ENCODE results near the gene CHST2.
A peak's percentile ranks its signal among the peaks of the same experiment; 100 is the strongest.

CHST2 gene

GRCh38 chr3:143088835-143089234, 30.7 kb upstream of the CHST2 start:
- H3K36me3 Mint-ChIP-seq (ENCODE audit: low read depth) = no peaks in the 10 kb centered on the region
- H3K27ac Mint-ChIP-seq = peak overlapping the region; percentile 7
- H3K9me3 Mint-ChIP-seq = no peaks in the 10 kb centered on the region
- H3K4me3 Mint-ChIP-seq = no peak overlapping the region
- H3K4me1 Mint-ChIP-seq (ENCODE audit: low read depth) = no peaks in the 10 kb centered on the region
- H3K27me3 Mint-ChIP-seq (ENCODE audit: low read depth) = no peaks in the 10 kb centered on the region
- DNase-seq (ENCODE audit: low spot score) = no peak

- DNase-seq (ENCODE audit: low spot score) = no peak
- H3K4me3 Mint-ChIP-seq = no peak overlapping the region
- H3K4me1 Mint-ChIP-seq (ENCODE audit: low read depth) = no peaks in the 10 kb centered on the region
- no peaks in the 10 kb centered on the region for H3K36me3 Mint-ChIP-seq (ENCODE audit: low read depth)
- H3K9me3 Mint-ChIP-seq = no peaks in the 10 kb centered on the region
- H3K27me3 Mint-ChIP-seq (ENCODE audit: low read depth) = no peaks in the 10 kb centered on the region
- H3K27ac Mint-ChIP-seq = no peak overlapping the region
Measured at GRCh38 chr3:143089965-143090364, 29.6 kb upstream of the CHST2 start.

GRCh38 chr3:143090486-143090885, 29.1 kb upstream of the CHST2 start:
- H3K27me3 Mint-ChIP-seq (ENCODE audit: low read depth) = no peaks in the 10 kb centered on the region
- H3K4me1 Mint-ChIP-seq (ENCODE audit: low read depth) = no peaks in the 10 kb centered on the region
- H3K4me3 Mint-ChIP-seq = no peak overlapping the region
- no peak for DNase-seq (ENCODE audit: low spot score)
- no peaks in the 10 kb centered on the region for H3K9me3 Mint-ChIP-seq
- H3K27ac Mint-ChIP-seq = no peak overlapping the region
- no peaks in the 10 kb centered on the region for H3K36me3 Mint-ChIP-seq (ENCODE audit: low read depth)

GRCh38 chr3:143090976-143091837, 28.4 kb upstream of the CHST2 start:
- Mint-ChIP-seq H3K36me3 (ENCODE audit: low read depth) (no peaks in the 10 kb centered on the region), H3K4me3 (no peak overlapping the region), H3K27me3 (ENCODE audit: low read depth) (no peaks in the 10 kb centered on the region), H3K9me3 (no peaks in the 10 kb centered on the region), H3K27ac (no peak overlapping the region), H3K4me1 (ENCODE audit: low read depth) (no peaks in the 10 kb centered on the region)
- no peak for DNase-seq (ENCODE audit: low spot score)

GRCh38 chr3:143092191-143092590, 27.4 kb upstream of the CHST2 start:
- Mint-ChIP-seq H3K27me3 (ENCODE audit: low read depth) (no peaks in the 10 kb centered on the region), H3K4me3 (no peak overlapping the region), H3K4me1 (ENCODE audit: low read depth) (no peaks in the 10 kb centered on the region), H3K36me3 (ENCODE audit: low read depth) (no peaks in the 10 kb centered on the region), H3K9me3 (peaks cover 6% of the 10 kb centered on the region), H3K27ac (no peak overlapping the region)
- DNase-seq (ENCODE audit: low spot score) = no peak

- no peak for DNase-seq (ENCODE audit: low spot score)
- no peak overlapping the region for H3K4me3 Mint-ChIP-seq
- peaks cover 6% of the 10 kb centered on the region for H3K9me3 Mint-ChIP-seq
- H3K27me3 Mint-ChIP-seq (ENCODE audit: low read depth) = peaks cover 13% of the 10 kb centered on the region
- no peaks in the 10 kb centered on the region for H3K36me3 Mint-ChIP-seq (ENCODE audit: low read depth)
- H3K4me1 Mint-ChIP-seq (ENCODE audit: low read depth) = no peaks in the 10 kb centered on the region
- H3K27ac Mint-ChIP-seq = no peak overlapping the region
Measured at GRCh38 chr3:143095813-143096212, 23.8 kb upstream of the CHST2 start.

- peaks cover 6% of the 10 kb centered on the region for H3K9me3 Mint-ChIP-seq
- no peaks in the 10 kb centered on the region for H3K36me3 Mint-ChIP-seq (ENCODE audit: low read depth)
- peaks cover 17% of the 10 kb centered on the region for H3K27me3 Mint-ChIP-seq (ENCODE audit: low read depth)
- no peak for DNase-seq (ENCODE audit: low spot score)
- H3K4me3 Mint-ChIP-seq = no peak overlapping the region
- H3K27ac Mint-ChIP-seq = no peak overlapping the region
- no peaks in the 10 kb centered on the region for H3K4me1 Mint-ChIP-seq (ENCODE audit: low read depth)
Measured at GRCh38 chr3:143098032-143098764, 21.4 kb upstream of the CHST2 start.

GRCh38 chr3:143099210-143099609, 20.4 kb upstream of the CHST2 start:
- Mint-ChIP-seq H3K27ac (no peak overlapping the region), H3K36me3 (ENCODE audit: low read depth) (no peaks in the 10 kb centered on the region), H3K4me3 (no peak overlapping the region), H3K9me3 (peaks cover 12% of the 10 kb centered on the region), H3K27me3 (ENCODE audit: low read depth) (peaks cover 19% of the 10 kb centered on the region), H3K4me1 (ENCODE audit: low read depth) (no peaks in the 10 kb centered on the region)
- DNase-seq (ENCODE audit: low spot score) = no peak

- H3K36me3 Mint-ChIP-seq (ENCODE audit: low read depth) = no peaks in the 10 kb centered on the region
- peaks cover 19% of the 10 kb centered on the region for H3K27me3 Mint-ChIP-seq (ENCODE audit: low read depth)
- no peak for DNase-seq (ENCODE audit: low spot score)
- H3K4me3 Mint-ChIP-seq = no peak overlapping the region
- H3K4me1 Mint-ChIP-seq (ENCODE audit: low read depth) = no peaks in the 10 kb centered on the region
- H3K9me3 Mint-ChIP-seq = peaks cover 17% of the 10 kb centered on the region
- no peak overlapping the region for H3K27ac Mint-ChIP-seq
Measured at GRCh38 chr3:143099690-143100089, 19.9 kb upstream of the CHST2 start.

GRCh38 chr3:143100451-143100850, 19.1 kb upstream of the CHST2 start:
- Mint-ChIP-seq H3K4me3 (no peak overlapping the region), H3K36me3 (ENCODE audit: low read depth) (no peaks in the 10 kb centered on the region), H3K9me3 (peaks cover 25% of the 10 kb centered on the region), H3K27ac (no peak overlapping the region), H3K4me1 (ENCODE audit: low read depth) (no peaks in the 10 kb centered on the region), H3K27me3 (ENCODE audit: low read depth) (peaks cover 19% of the 10 kb centered on the region)
- no peak for DNase-seq (ENCODE audit: low spot score)

GRCh38 chr3:143101792-143102381, 17.7 kb upstream of the CHST2 start:
- DNase-seq (ENCODE audit: low spot score) = no peak
- Mint-ChIP-seq H3K4me3 (no peak overlapping the region), H3K27ac (no peak overlapping the region), H3K9me3 (peaks cover 35% of the 10 kb centered on the region), H3K36me3 (ENCODE audit: low read depth) (peaks cover 2% of the 10 kb centered on the region), H3K4me1 (ENCODE audit: low read depth) (no peaks in the 10 kb centered on the region), H3K27me3 (ENCODE audit: low read depth) (peaks cover 21% of the 10 kb centered on the region)

- Mint-ChIP-seq H3K9me3 (peaks cover 32% of the 10 kb centered on the region), H3K27ac (no peak overlapping the region), H3K4me1 (ENCODE audit: low read depth) (no peaks in the 10 kb centered on the region), H3K27me3 (ENCODE audit: low read depth) (peaks cover 21% of the 10 kb centered on the region), H3K36me3 (ENCODE audit: low read depth) (peaks cover 2% of the 10 kb centered on the region), H3K4me3 (no peak overlapping the region)
- DNase-seq (ENCODE audit: low spot score) = no peak
Measured at GRCh38 chr3:143103652-143104051, 15.9 kb upstream of the CHST2 start.

GRCh38 chr3:143105170-143105569, 14.4 kb upstream of the CHST2 start:
- Mint-ChIP-seq H3K4me3 (no peak overlapping the region), H3K9me3 (peaks cover 32% of the 10 kb centered on the region), H3K36me3 (ENCODE audit: low read depth) (peaks cover 2% of the 10 kb centered on the region), H3K4me1 (ENCODE audit: low read depth) (no peaks in the 10 kb centered on the region), H3K27me3 (ENCODE audit: low read depth) (peaks cover 10% of the 10 kb centered on the region), H3K27ac (no peak overlapping the region)
- no peak for DNase-seq (ENCODE audit: low spot score)

- Mint-ChIP-seq H3K27ac (no peak overlapping the region), H3K4me1 (ENCODE audit: low read depth) (no peaks in the 10 kb centered on the region), H3K36me3 (ENCODE audit: low read depth) (peaks cover 2% of the 10 kb centered on the region), H3K9me3 (peaks cover 19% of the 10 kb centered on the region), H3K4me3 (no peak overlapping the region), H3K27me3 (ENCODE audit: low read depth) (peaks cover 12% of the 10 kb centered on the region)
- no peak for DNase-seq (ENCODE audit: low spot score)
Measured at GRCh38 chr3:143109861-143110260, 9.7 kb upstream of the CHST2 start.
